B cell (primary cell): ENCODE results near the gene MOV10L1. TPM values are rescaled to one million over a fixed set of nuclear protein-coding genes. Genes with fewer than 3 reads are reported as not detected.

Source experiments
- ATAC-seq: fragments of 200-7000 bp; cut with Tn5 transposase; one replicate; pipeline ENCODE4 v1.10.0; 2021; ENCODE audit warnings: low read depth, mild to moderate bottlenecking, moderate number of reproducible peaks, moderate library complexity
- CTCF ChIA-PET: fragments of 350-600 bp; sonication (Branson Sonifier 250); formaldehyde crosslinking; loops from one replicate; lab custom pipeline; 2021; ENCODE audit warnings: antibody characterized with exemption, inconsistent platforms; lab: Charles Lee
- POLR2A ChIA-PET: fragments of 350-600 bp; sonication (Branson Sonifier 250); formaldehyde crosslinking; loops from one replicate; lab custom pipeline; 2021; ENCODE audit warnings: antibody characterized with exemption; lab: Charles Lee
- DNase-seq: peaks from one replicate; pipeline ENCODE4 v3.0.0; 2013
- H2AFZ ChIP-seq: 2 replicates; pipeline ENCODE4 v1.6.1; 2012; ENCODE audit warnings: mild to moderate bottlenecking, low read depth, low read length; ENCODE audit not compliant: insufficient read depth, poor library complexity, severe bottlenecking
- H3K27ac ChIP-seq, 2 donors: 1 replicate in 1 of 2; 2 replicates in 1 of 2; pipeline ENCODE4 v1.5.1; 2012 to 2013; ENCODE audit warnings: low read length in 2 of 2, mild to moderate bottlenecking in 2 of 2, moderate library complexity in 1 of 2
- H3K27me3 ChIP-seq, 4 experiments: fragments of 200-600 bp in 1 of 4; sonication (generic) in 1 of 4; replicated peaks in 1 of 4; 1 replicate in 2 of 4; 2 replicates in 2 of 4; pipeline versions ENCODE4 v1.6.1 to v1.7.0; 2013 to 2016; ENCODE audit warnings: low read length in 3 of 4, mild to moderate bottlenecking in 2 of 4, mixed read lengths in 1 of 4, moderate library complexity in 1 of 4; ENCODE audit not compliant: insufficient read depth in 4 of 4, control insufficient read depth in 3 of 4; ENCODE audit errors: control extremely low read depth in 1 of 4
- H3K36me3 ChIP-seq, 2 experiments: replicated peaks in 1 of 2; 1 replicate in 1 of 2; 2 replicates in 1 of 2; pipeline versions ENCODE4 v1.6.1 to v1.7.1; 2013; ENCODE audit warnings: low read length in 1 of 2; ENCODE audit not compliant: insufficient read depth in 2 of 2, control insufficient read depth in 1 of 2; ENCODE audit errors: control extremely low read depth in 1 of 2, extremely low read depth in 1 of 2
- H3K4me1 ChIP-seq, 2 donors: fragments of 200-600 bp in 1 of 2; sonication (generic) in 1 of 2; 1 replicate in 1 of 2; 2 replicates in 1 of 2; pipeline versions ENCODE4 v1.5.1 to v1.6.1; 2013 to 2017; ENCODE audit warnings: low read length in 2 of 2; ENCODE audit not compliant: control insufficient read depth in 2 of 2, insufficient read depth in 2 of 2
- H3K4me2 ChIP-seq: replicated peaks from 2 replicates; pipeline ENCODE3; 2012; ENCODE audit warnings: mild to moderate bottlenecking, low read depth, low read length; ENCODE audit not compliant: poor library complexity, severe bottlenecking
- H3K4me3 ChIP-seq, 5 experiments: fragments of 200-600 bp in 1 of 5; sonication (generic) in 1 of 5; 1 replicate in 3 of 5; 2 replicates in 2 of 5; pipeline versions ENCODE4 v1.5.1 to v1.7.0; 2011 to 2016; ENCODE audit warnings: low read length in 4 of 5, mild to moderate bottlenecking in 4 of 5, low read depth in 2 of 5, control low read depth in 1 of 5, moderate library complexity in 1 of 5; ENCODE audit not compliant: insufficient read depth in 1 of 5; ENCODE audit errors: control extremely low read depth in 1 of 5, extremely low read depth in 1 of 5
- H3K79me2 ChIP-seq: fragments of 200-600 bp; sonication (generic); one replicate; pipeline ENCODE4 v1.6.0; 2016; ENCODE audit warnings: low read length; ENCODE audit not compliant: control insufficient read depth, insufficient read depth
- H3K9ac ChIP-seq: fragments of 200-600 bp; sonication (generic); 2 replicates; pipeline ENCODE4 v1.6.1; 2017; ENCODE audit warnings: mild to moderate bottlenecking, low read length, moderate library complexity
- H3K9me3 ChIP-seq, 3 donors: one replicate each; pipeline versions ENCODE4 v1.6.1 to v1.7.1; 2013; ENCODE audit warnings: low read length in 2 of 3; ENCODE audit not compliant: control insufficient read depth in 2 of 3, insufficient read depth in 1 of 3; ENCODE audit errors: control extremely low read depth in 1 of 3
- H4K20me1 ChIP-seq: 2 replicates; pipeline ENCODE4 v1.6.0; 2012; ENCODE audit warnings: mild to moderate bottlenecking, low read length; ENCODE audit not compliant: insufficient read depth, control insufficient read depth, poor library complexity, severe bottlenecking
- H3K27ac Mint-ChIP-seq: one replicate; pipeline ENCODE4 v1.8.0; 2021; ENCODE audit warnings: mixed read lengths
- H3K27me3 Mint-ChIP-seq: one replicate; pipeline ENCODE4 v1.8.0; 2021; ENCODE audit warnings: mixed read lengths
- H3K4me1 Mint-ChIP-seq: one replicate; pipeline ENCODE4 v1.8.0; 2021; ENCODE audit warnings: mixed read lengths
- H3K4me3 Mint-ChIP-seq: one replicate; pipeline ENCODE4 v1.8.0; 2021; ENCODE audit warnings: mixed read lengths
- H3K9me3 Mint-ChIP-seq: one replicate; pipeline ENCODE4 v1.8.0; 2022; ENCODE audit warnings: mixed read lengths; ENCODE audit not compliant: insufficient read depth
- EZH2 ChIP-seq: IDR thresholded peaks from 2 replicates; pipeline ENCODE4 v1.6.1; 2012; ENCODE audit warnings: borderline replicate concordance, low read depth, mild to moderate bottlenecking, moderate library complexity, low read length; ENCODE audit not compliant: insufficient read depth, poor library complexity, severe bottlenecking
- WGBS: methylation state at CpG from one replicate; pipeline ENCODE4 v1.1.5; 2013; ENCODE audit warnings: missing lambda C conversion rate; ENCODE audit not compliant: insufficient coverage; 5-methylcytosine and 5-hydroxymethylcytosine counted together
- intact Hi-C: fragments of 100-400 bp; cut with micrococcal nuclease; formaldehyde crosslinking; loops from one replicate; pipeline ENCODE4 v1.10.0; 2022
- polyA plus RNA-seq: library from polyadenylated mRNA; depleted of rRNA; stranded (reverse); fragments of >200 nt; gene quantifications from 2 replicates; pipeline ENCODE4 v1.2.3, GENCODE V29; 2012
- total RNA-seq, 2 donors: library from RNA; stranded (reverse); fragments of 120-200 nt in 1 of 2; gene quantifications; 1 replicate in 1 of 2; 2 replicates in 1 of 2; pipeline versions ENCODE4 v1.2.3 to v1.2.4, GENCODE V29; 2013 to 2022
- TF ChIP-seq, protein P1 (sequence below): fragments of 200-600 bp; IDR thresholded peaks from one replicate; pipeline ENCODE4 v1.8.0; 2022; ENCODE audit warnings: antibody characterized with exemption, mild to moderate bottlenecking

The MOV10L1 gene
- total and polyA plus RNA-seq, 2 donors (not counting 1 experiment from before 2014, with no cell fraction given), result not detected

GRCh38 chr22:50186761-50187523 is 97.1 kb downstream of the MOV10L1 start:
- Mint-ChIP-seq H3K4me3 (peak overlapping the region; percentile 90), H3K9me3 (no peaks in the 10 kb centered on the region), H3K27me3 (no peaks in the 10 kb centered on the region), H3K27ac (peak overlapping the region; percentile 90), H3K4me1 (peaks cover 49% of the 10 kb centered on the region)
- no peak for TF ChIP-seq EZH2
- TF ChIP-seq, protein P1, sequence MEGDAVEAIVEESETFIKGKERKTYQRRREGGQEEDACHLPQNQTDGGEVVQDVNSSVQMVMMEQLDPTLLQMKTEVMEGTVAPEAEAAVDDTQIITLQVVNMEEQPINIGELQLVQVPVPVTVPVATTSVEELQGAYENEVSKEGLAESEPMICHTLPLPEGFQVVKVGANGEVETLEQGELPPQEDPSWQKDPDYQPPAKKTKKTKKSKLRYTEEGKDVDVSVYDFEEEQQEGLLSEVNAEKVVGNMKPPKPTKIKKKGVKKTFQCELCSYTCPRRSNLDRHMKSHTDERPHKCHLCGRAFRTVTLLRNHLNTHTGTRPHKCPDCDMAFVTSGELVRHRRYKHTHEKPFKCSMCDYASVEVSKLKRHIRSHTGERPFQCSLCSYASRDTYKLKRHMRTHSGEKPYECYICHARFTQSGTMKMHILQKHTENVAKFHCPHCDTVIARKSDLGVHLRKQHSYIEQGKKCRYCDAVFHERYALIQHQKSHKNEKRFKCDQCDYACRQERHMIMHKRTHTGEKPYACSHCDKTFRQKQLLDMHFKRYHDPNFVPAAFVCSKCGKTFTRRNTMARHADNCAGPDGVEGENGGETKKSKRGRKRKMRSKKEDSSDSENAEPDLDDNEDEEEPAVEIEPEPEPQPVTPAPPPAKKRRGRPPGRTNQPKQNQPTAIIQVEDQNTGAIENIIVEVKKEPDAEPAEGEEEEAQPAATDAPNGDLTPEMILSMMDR, result no peak
- peak overlapping the region; percentile 24 to 71 for H3K27ac ChIP-seq
- H3K9ac ChIP-seq, result peak overlapping the region; percentile 74
- H3K4me2 ChIP-seq, result peak overlapping the region; percentile 93
- DNase-seq (peak; percentile 53), ATAC-seq (no peak)
- POLR2A ChIA-PET, result interaction anchor here (0.6 to 1.5 kb wide), 6 partner anchors 10 to 235 kb away, joined by 4 to 8 read pairs (median 6); no protein-coding TSS in a partner anchor
- H3K9me3 ChIP-seq, result peaks cover 0 to 2% (median 0%) of the 10 kb centered on the region in 3 donors
- 28% methylated on average over 23 of the region's 26 CpGs for WGBS
- H3K4me3 ChIP-seq, result peak overlapping the region; percentile 47 to 76 (median 59)
- peaks cover 11% of the 10 kb centered on the region for H3K79me2 ChIP-seq
- H3K4me1 ChIP-seq, result peaks cover 61 to 68% of the 10 kb centered on the region in 2 donors
- peaks cover 0 to 7% of the 10 kb centered on the region in 2 experiments for H3K36me3 ChIP-seq
- H3K27me3 ChIP-seq, result peaks cover 0 to 17% (median 2%) of the 10 kb centered on the region in 4 experiments
- CTCF ChIA-PET, result interaction anchor here (0.6 to 2.2 kb wide), 4 partner anchors 20 to 38 kb away, joined by 3 to 9 read pairs (median 4); no protein-coding TSS in a partner anchor
- no peaks in the 10 kb centered on the region for H4K20me1 ChIP-seq
- intact Hi-C loops, result no loop called here
- H2AFZ ChIP-seq, result peak overlapping the region; percentile 21

- peak overlapping the region in 1 of 2 donors; percentile 100 for H3K27ac ChIP-seq
- intact Hi-C loops, result no loop called here
- H3K4me1 Mint-ChIP-seq, result peaks cover 61% of the 10 kb centered on the region
- no peak overlapping the region for H3K4me2 ChIP-seq
- no peak for DNase-seq
- peak overlapping the region; percentile 74 for H3K27ac Mint-ChIP-seq
- 100% methylated on average over 5 of the region's 11 CpGs for WGBS
- peak overlapping the region; percentile 32 for H3K4me3 Mint-ChIP-seq
- H4K20me1 ChIP-seq, result peaks cover 4% of the 10 kb centered on the region
- H3K4me3 ChIP-seq, result no peak overlapping the region
- POLR2A ChIA-PET, result no interaction called here
- ATAC-seq, result no peak
- peaks cover 0 to 7% of the 10 kb centered on the region in 2 experiments for H3K36me3 ChIP-seq
- peaks cover 18% of the 10 kb centered on the region for H3K79me2 ChIP-seq
- no peak overlapping the region for H2AFZ ChIP-seq
- H3K27me3 Mint-ChIP-seq, result no peaks in the 10 kb centered on the region
- no peak for TF ChIP-seq EZH2
- TF ChIP-seq, protein P1, result no peak
- peaks cover 0 to 12% (median 2%) of the 10 kb centered on the region in 4 experiments for H3K27me3 ChIP-seq
- H3K9me3 Mint-ChIP-seq, result no peaks in the 10 kb centered on the region
- CTCF ChIA-PET, result interaction anchor here (2.2 to 2.3 kb wide), 2 partner anchors 18 to 22 kb away, joined by 6 to 7 read pairs; no protein-coding TSS in a partner anchor
- H3K9me3 ChIP-seq, result peaks cover 0 to 2% (median 0%) of the 10 kb centered on the region in 3 donors
- peaks cover 75 to 82% of the 10 kb centered on the region in 2 donors for H3K4me1 ChIP-seq
- no peak overlapping the region for H3K9ac ChIP-seq
These were observed 98.5 kb downstream of the MOV10L1 start for GRCh38 chr22:50188356-50188755.
